Effector memory CD8-positive, alpha-beta T cell (primary cell): ENCODE measurements around the gene ARHGEF25.
"Not testable (repeated sequence)": the region's sequence is repeated elsewhere in the genome, so short reads cannot be mapped to it uniquely, and the experiment has no call there.

Source experiments
- ATAC-seq: fragments of 150-1000 bp; cut with Tn5 transposase; replicated peaks from 2 replicates; pipeline ENCODE4 v1.10.0; 2021; ENCODE audit warnings: mild to moderate bottlenecking, moderate library complexity
- DNase-seq, 3 experiments: peaks; one replicate each; pipeline ENCODE4 v3.0.0; 2021
- H3K27ac Mint-ChIP-seq, 2 donors: one replicate each; pipeline ENCODE4 v1.8.0; 2022; ENCODE audit warnings: mild to moderate bottlenecking in 2 of 2, mixed read lengths in 2 of 2, moderate library complexity in 2 of 2
- H3K27me3 Mint-ChIP-seq, 2 donors: one replicate each; pipeline ENCODE4 v1.8.0; 2022; ENCODE audit warnings: mixed read lengths in 2 of 2
- H3K36me3 Mint-ChIP-seq: one replicate; pipeline ENCODE4 v1.8.0; 2022; ENCODE audit warnings: mild to moderate bottlenecking, moderate library complexity, mixed read lengths; ENCODE audit not compliant: insufficient read depth
- H3K4me1 Mint-ChIP-seq, 2 donors: one replicate each; pipeline ENCODE4 v1.8.0; 2022; ENCODE audit warnings: low read depth in 2 of 2, mixed read lengths in 2 of 2
- H3K4me3 Mint-ChIP-seq, 2 donors: one replicate each; pipeline ENCODE4 v1.8.0; 2022; ENCODE audit warnings: mild to moderate bottlenecking in 2 of 2, mixed read lengths in 2 of 2, moderate library complexity in 2 of 2
- H3K9me3 Mint-ChIP-seq, 2 donors: one replicate each; pipeline ENCODE4 v1.8.0; 2022; ENCODE audit warnings: mixed read lengths in 2 of 2

The ARHGEF25 gene

DNA sequence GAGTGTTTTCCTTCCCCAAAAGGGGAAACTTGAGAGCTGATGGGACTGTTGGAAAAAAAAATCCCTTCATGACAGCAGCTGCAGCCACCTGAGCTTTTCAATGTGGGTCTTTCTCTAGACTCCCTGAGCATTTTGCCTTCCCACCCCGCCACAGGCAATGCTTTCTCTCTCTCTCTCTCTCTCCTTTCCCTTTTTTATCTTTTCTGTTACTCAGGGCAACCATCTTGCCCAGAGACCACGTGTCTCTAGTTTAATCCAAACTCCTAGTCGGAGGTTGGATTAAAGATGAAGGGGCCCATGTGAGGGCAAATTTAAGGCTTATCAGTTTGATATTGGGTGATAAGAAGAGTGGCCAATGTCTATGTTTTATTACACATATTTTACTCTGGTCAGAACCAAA lies 47.7 kb downstream of the ARHGEF25 start:
- H3K4me3 Mint-ChIP-seq, result no peak overlapping the region
- H3K4me1 Mint-ChIP-seq, result no peaks in the 10 kb centered on the region
- no peaks in the 10 kb centered on the region for H3K9me3 Mint-ChIP-seq
- peaks cover 13 to 24% of the 10 kb centered on the region in 2 donors for H3K27me3 Mint-ChIP-seq
- no peak overlapping the region for H3K27ac Mint-ChIP-seq
- no peak for ATAC-seq
- no peaks in the 10 kb centered on the region for H3K36me3 Mint-ChIP-seq
- no peak for DNase-seq

- Mint-ChIP-seq H3K4me3 (no peak overlapping the region), H3K36me3 (no peaks in the 10 kb centered on the region), H3K27ac (no peak overlapping the region), H3K27me3 (peaks cover 13 to 22% of the 10 kb centered on the region in 2 donors), H3K9me3 (no peaks in the 10 kb centered on the region), H3K4me1 (no peaks in the 10 kb centered on the region)
- DNase-seq, result no peak
- ATAC-seq, result no peak
Observed at GRCh38 chr12:57661376-57661775, 50.1 kb downstream of the ARHGEF25 start.

DNA sequence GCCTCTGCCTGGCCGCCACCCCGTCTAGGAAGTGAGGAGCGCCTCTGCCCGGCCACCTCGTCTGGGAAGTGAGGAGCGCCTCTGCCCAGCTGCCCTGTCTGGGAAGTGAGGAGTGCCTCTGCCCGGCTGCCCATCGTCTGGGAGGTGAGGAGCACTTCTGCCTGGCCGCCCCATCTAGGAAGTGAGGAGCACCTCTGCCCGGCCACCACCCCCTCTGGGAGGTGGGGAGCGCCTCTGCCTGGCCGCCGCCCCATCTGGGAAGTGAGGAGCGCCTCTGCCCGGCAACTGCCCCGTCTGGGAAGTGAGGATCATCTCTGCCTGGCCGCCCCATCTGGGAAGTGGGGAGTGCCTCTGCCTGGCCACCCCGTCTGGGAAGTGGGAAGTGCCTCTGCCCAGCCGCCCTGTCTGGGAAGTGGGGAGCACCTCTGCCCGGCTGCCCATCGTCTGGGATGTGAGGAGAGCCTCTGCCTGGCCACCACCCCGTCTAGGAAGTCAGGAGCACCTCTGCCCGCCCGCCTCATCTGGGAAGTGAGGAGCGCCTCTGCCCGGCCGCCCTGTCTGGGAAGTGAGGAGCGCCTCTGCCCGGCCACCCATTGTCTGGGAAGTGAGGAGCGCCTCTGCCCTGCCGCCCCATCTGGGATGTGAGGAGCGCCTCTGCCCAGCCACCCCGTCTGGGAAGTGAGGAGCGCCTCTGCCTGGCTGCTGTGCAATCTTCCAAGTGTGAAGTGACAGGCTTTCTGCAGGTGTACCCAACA lies 54.0 kb downstream of the ARHGEF25 start:
- H3K9me3 Mint-ChIP-seq, ATAC-seq, H3K36me3 Mint-ChIP-seq, H3K4me1 Mint-ChIP-seq, H3K4me3 Mint-ChIP-seq, H3K27me3 Mint-ChIP-seq, DNase-seq, H3K27ac Mint-ChIP-seq: not testable (repeated sequence)
